PC-9 (cell line): Measurements from ENCODE around the gene ZNF587. TPM values are rescaled to one million over a fixed set of nuclear protein-coding genes. Genes with fewer than 3 reads are reported as not detected.
A peak's percentile ranks its signal among the peaks of the same experiment; 100 is the strongest.
"Not testable (repeated sequence)": the region's sequence is repeated elsewhere in the genome, so short reads cannot be mapped to it uniquely, and the experiment has no call there.

Source experiments
- Bru-seq: library from RNA; stranded (reverse); fragments of 400-500 nt; gene quantifications from one replicate; lab custom pipeline; 2021; lab: Mats Ljungman, UMichigan
- BruChase-seq, 2 experiments: library from RNA; stranded (reverse); fragments of 400-500 nt; gene quantifications; one replicate each; lab custom pipeline; 2021; lab: Mats Ljungman, UMichigan
- BruUV-seq: library from RNA; stranded (reverse); fragments of 400-500 nt; replicated peaks from 2 replicates; lab custom pipeline; 2021; lab: Mats Ljungman, UMichigan
- CTCF ChIA-PET: fragments of 300-600 bp; sonication (Branson Sonifier 250); formaldehyde crosslinking; loops from one replicate; lab custom pipeline; 2022; ENCODE audit warnings: antibody characterized with exemption; lab: Charles Lee
- POLR2A ChIA-PET: fragments of 300-600 bp; sonication (Branson Sonifier 250); formaldehyde crosslinking; loops from one replicate; lab custom pipeline; 2022; ENCODE audit warnings: antibody characterized with exemption; ENCODE audit not compliant: unreplicated experiment; lab: Charles Lee
- DNase-seq, 2 experiments: peaks; one replicate each; pipeline versions ENCODE4 v3.0.0 to v3.0.0-alpha.2; 2015 to 2022; ENCODE audit warnings: mixed read lengths in 1 of 2
- H2AFZ ChIP-seq: fragments of 200-600 bp; sonication (generic); 2 replicates; pipeline ENCODE4 v1.8.1; 2017; ENCODE audit warnings: antibody characterized with exemption
- H3F3A ChIP-seq: fragments of 200-600 bp; sonication (generic); 2 replicates; pipeline ENCODE4 v1.8.1; 2017; ENCODE audit warnings: antibody characterized with exemption, mild to moderate bottlenecking, low read depth; ENCODE audit not compliant: insufficient read depth
- H3K27ac ChIP-seq: fragments of 200-600 bp; sonication (generic); 2 replicates; pipeline ENCODE4 v1.6.1; 2016; ENCODE audit warnings: mixed run types
- H3K27me3 ChIP-seq: fragments of 200-600 bp; sonication (generic); 2 replicates; pipeline ENCODE4 v1.6.1; 2016; ENCODE audit warnings: low read depth, mixed run types; ENCODE audit not compliant: insufficient read depth
- H3K36me3 ChIP-seq: fragments of 200-600 bp; sonication (generic); 2 replicates; pipeline ENCODE4 v1.6.1; 2016; ENCODE audit warnings: low read depth, mixed run types
- H3K4me1 ChIP-seq: fragments of 200-600 bp; sonication (generic); replicated peaks from 2 replicates; pipeline ENCODE4 v1.6.1; 2016; ENCODE audit warnings: mixed run types; ENCODE audit not compliant: insufficient read depth
- H3K4me2 ChIP-seq: fragments of 200-600 bp; sonication (generic); 2 replicates; pipeline ENCODE4 v1.6.1; 2017; ENCODE audit warnings: mixed run types
- H3K4me3 ChIP-seq: fragments of 200-600 bp; sonication (generic); 2 replicates; pipeline ENCODE4 v1.6.1; 2016; ENCODE audit warnings: mixed run types
- H3K79me2 ChIP-seq: fragments of 200-600 bp; sonication (generic); 2 replicates; pipeline ENCODE4 v1.6.1; 2017; ENCODE audit warnings: low read depth, mixed run types
- H3K9me2 ChIP-seq: fragments of 200-600 bp; sonication (generic); 2 replicates; pipeline ENCODE4 v1.8.1; 2017; ENCODE audit warnings: mild to moderate bottlenecking; ENCODE audit not compliant: insufficient read depth
- H3K9me3 ChIP-seq: fragments of 200-600 bp; sonication (generic); 2 replicates; pipeline ENCODE4 v1.8.1; 2016; ENCODE audit warnings: low read depth; ENCODE audit not compliant: insufficient read depth
- H4K20me1 ChIP-seq: fragments of 200-600 bp; sonication (generic); 2 replicates; pipeline ENCODE4 v1.8.1; 2017; ENCODE audit not compliant: insufficient read depth
- CTCF ChIP-seq: fragments of 200-600 bp; sonication (generic); conservative IDR thresholded peaks from 2 replicates; pipeline ENCODE4 v1.6.1; 2017; ENCODE audit warnings: mixed run types, antibody characterized with exemption, mild to moderate bottlenecking, moderate library complexity
- EZH2 ChIP-seq: fragments of 200-600 bp; sonication (generic); IDR thresholded peaks from 2 replicates; pipeline ENCODE4 v1.8.0; 2017; ENCODE audit warnings: antibody characterized with exemption, low read depth
- intact Hi-C: fragments of 100-400 bp; cut with micrococcal nuclease; formaldehyde crosslinking; loops from one replicate; pipeline ENCODE4 v1.10.0; 2022; ENCODE audit not compliant: unreplicated experiment
- long read RNA-seq: library from polyadenylated mRNA; stranded (forward); transcript quantifications from one replicate; pipeline ENCODE4 v2.0.0, GENCODE V29; 2022
- total RNA-seq: library from RNA; stranded (reverse); gene quantifications from 2 replicates; pipeline ENCODE4 v1.2.3, GENCODE V29; 2021

ZNF587 gene
- total RNA-seq (62.2 and 68.0 TPM in 2 replicates), Bru-seq, nascent RNA (percentile 94 among the genes with signal in this experiment), BruChase-seq, experiment 1, labeled RNA remaining after a 2-hour chase (percentile 99 among the genes with signal in this experiment), BruChase-seq, experiment 2, labeled RNA remaining after a 6-hour chase (percentile 98 among the genes with signal in this experiment)
- long read RNA-seq, partial matches to known transcripts: 0 of 6 reads
- long read RNA-seq, other reads (novel, unspliced or antisense): 5 of 6 reads

DNA sequence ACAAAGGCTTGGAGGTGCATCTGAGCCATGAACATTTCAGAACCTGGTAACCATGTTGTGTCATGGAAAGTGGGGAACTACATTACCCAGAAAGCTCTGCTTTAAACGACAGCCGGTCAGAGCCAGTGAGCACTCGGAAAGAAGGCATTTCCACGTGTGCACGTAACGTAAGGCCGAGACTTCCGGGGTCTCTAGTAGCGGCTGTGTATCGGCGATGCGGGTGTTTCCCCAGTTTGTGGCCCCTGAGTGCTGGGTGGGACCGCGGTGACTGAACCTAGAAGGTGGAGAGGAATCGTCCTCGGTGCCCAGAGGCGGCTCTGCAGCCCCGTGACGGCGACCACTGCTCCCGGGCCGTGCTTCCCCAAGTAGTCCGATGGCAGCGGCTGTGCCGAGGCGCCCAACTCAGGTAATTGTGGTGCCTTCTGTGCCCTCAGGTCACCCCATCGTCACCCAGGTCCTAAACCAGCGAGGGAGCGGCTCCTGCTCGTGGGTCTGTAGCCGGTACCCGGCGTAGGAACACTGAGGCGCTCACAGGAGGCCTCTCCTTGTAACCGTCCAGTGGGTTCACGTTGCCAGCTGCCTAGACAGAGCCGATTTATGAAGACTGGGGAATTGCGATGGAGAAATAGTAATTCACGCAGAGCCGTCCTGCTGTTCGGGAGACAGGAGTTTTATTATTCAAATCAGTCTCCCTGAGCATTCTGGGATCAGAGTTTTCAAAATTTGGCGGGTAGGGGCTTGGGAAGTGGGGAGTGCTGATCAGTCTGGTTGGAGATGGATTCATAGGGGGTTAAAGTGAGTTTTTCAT, at the start of gene ZNF587:
TSS of gene ZNF587 (plus strand) at position 194 of the 808 bp plus-strand sequence. CDS start at position 374, 180 bp downstream.
- Histone ChIP-seq H3K27ac (peak within 1 kb of the TSS; percentile 55), H3K4me3 (peak within 1 kb of the TSS; percentile 78), H2AFZ (peak within 1 kb of the TSS; percentile 64; the same call in 1 of the 2 replicates), H3F3A (peaks cover 30% of the 10 kb centered on the region; the same call in 1 of the 2 replicates), H3K4me2 (peak within 1 kb of the TSS; percentile 88), H3K79me2 (peaks cover 40% of the 10 kb centered on the region), H3K36me3 (peaks cover 44% of the 10 kb centered on the region)
- H3K27me3 ChIP-seq, H3K9me2 ChIP-seq, POLR2A ChIA-PET, CTCF ChIA-PET, H3K9me3 ChIP-seq, H4K20me1 ChIP-seq, H3K4me1 ChIP-seq: not testable (repeated sequence)
- TSS peak; percentile 73 for BruUV-seq
- peak; percentile 70 to 85 for DNase-seq
- intact Hi-C loops: loop anchor here (2.0 kb wide), 1 partner anchor 289 kb away; no protein-coding TSS in a partner anchor

DNA sequence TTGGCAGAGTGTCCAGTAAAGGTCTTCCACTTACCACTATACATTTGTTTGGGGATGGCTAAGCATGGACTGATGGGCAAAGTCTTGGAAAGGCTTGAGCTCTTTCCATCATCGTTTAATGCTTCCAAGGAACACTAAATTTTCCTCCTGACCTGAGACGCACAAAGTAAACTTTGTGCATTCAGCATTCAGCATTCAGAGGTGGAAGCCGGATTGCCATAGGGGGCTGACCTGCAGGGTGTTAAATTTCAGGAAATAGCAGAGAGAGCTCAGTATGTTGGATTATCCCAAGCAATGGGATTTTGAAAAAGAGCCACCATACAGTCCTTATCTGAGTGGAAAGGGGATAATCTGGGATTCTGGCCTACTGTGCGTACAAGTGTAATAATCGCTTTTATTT, 49.0 kb upstream of the ZNF587 start:
- H3K27me3 ChIP-seq: no peaks in the 10 kb centered on the region
- H3K9me3 ChIP-seq: no peaks in the 10 kb centered on the region
- DNase-seq: no peak
- no peak overlapping the region for H3K4me3 ChIP-seq
- H4K20me1 ChIP-seq: no peaks in the 10 kb centered on the region
- no peak overlapping the region for H3K4me2 ChIP-seq
- H3K27ac ChIP-seq: no peak overlapping the region
- intact Hi-C loops: no loop called here
- no peak overlapping the region for H2AFZ ChIP-seq
- H3F3A ChIP-seq: peaks cover 38% of the 10 kb centered on the region
- no TSS peak for BruUV-seq
- TF ChIP-seq CTCF (no peak), EZH2 (no peak)
- H3K36me3 ChIP-seq: peaks cover 10% of the 10 kb centered on the region; the same call in 1 of the 2 replicates
- POLR2A ChIA-PET: interaction anchor here (0.6 kb wide), 1 partner anchor 19 kb away, joined by 5 read pairs; no protein-coding TSS in a partner anchor
- CTCF ChIA-PET: no interaction called here
- peaks cover 30% of the 10 kb centered on the region for H3K4me1 ChIP-seq
- H3K9me2 ChIP-seq: no peaks in the 10 kb centered on the region
- 0 out of 2 replicates have a peak, but pooled peaks cover 6% of the 10 kb centered on the region for H3K79me2 ChIP-seq

GRCh38 chr19:57802269-57802668, 47.4 kb upstream of the ZNF587 start:
- Histone ChIP-seq H3K36me3 (peaks cover 10% of the 10 kb centered on the region; the same call in 1 of the 2 replicates), H3K4me3 (no peak overlapping the region), H4K20me1 (no peaks in the 10 kb centered on the region), H3K4me2 (no peak overlapping the region), H3K9me2 (no peaks in the 10 kb centered on the region), H2AFZ (no peak overlapping the region), H3K4me1 (peaks cover 31% of the 10 kb centered on the region), H3K9me3 (no peaks in the 10 kb centered on the region), H3K27ac (no peak overlapping the region), H3K27me3 (no peaks in the 10 kb centered on the region), H3K79me2 (peaks cover 16% of the 10 kb centered on the region; the same call in 1 of the 2 replicates), H3F3A (peaks cover 38% of the 10 kb centered on the region)
- BruUV-seq: no TSS peak
- DNase-seq: no peak
- CTCF ChIA-PET: no interaction called here
- POLR2A ChIA-PET: no interaction called here
- no peak for TF ChIP-seq EZH2
- no peak for TF ChIP-seq CTCF
- intact Hi-C loops: no loop called here
